Peyer's patch (tissue), 4 donors: ENCODE results near the gene GPR21.

Experiments used
- POLR2A ChIP-seq, 2 donors: fragments of 450-650 bp; IDR thresholded peaks; one replicate each; pipeline ENCODE4 v1.5.1; 2017; ENCODE audit warnings: antibody characterized with exemption in 2 of 2, mild to moderate bottlenecking in 2 of 2, moderate library complexity in 2 of 2
- TF ChIP-seq, protein P1 (sequence below), 6 experiments: fragments of 450-650 bp in 4 of 6; fragments of 200-600 bp in 2 of 6; sonication (generic) in 1 of 6; IDR thresholded peaks; one replicate each; pipeline ENCODE4 v1.5.1; 2017 to 2019; ENCODE audit warnings: antibody characterized with exemption in 6 of 6, mild to moderate bottlenecking in 3 of 6, moderate library complexity in 1 of 6

DNA sequence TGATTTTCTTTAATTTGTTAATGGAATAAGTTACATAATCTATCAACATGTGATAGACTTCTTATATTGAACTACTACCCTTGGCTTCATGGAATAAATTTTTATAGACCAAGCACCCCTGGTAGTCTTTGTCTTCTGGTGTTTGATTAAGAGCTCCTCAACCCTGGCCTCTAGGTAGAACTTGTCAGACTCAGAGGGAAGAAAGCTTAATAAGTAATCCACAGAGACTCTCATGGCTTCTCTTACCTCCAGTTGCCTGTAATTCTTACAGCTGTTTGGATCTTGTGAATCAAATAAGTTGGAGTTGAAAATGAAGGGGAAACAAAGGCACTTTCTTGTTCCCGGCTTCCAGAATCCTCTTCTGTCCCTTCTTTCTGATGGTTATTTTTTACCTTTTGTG lies 7.0 kb upstream of the GPR21 start:
- TF ChIP-seq, protein P1, sequence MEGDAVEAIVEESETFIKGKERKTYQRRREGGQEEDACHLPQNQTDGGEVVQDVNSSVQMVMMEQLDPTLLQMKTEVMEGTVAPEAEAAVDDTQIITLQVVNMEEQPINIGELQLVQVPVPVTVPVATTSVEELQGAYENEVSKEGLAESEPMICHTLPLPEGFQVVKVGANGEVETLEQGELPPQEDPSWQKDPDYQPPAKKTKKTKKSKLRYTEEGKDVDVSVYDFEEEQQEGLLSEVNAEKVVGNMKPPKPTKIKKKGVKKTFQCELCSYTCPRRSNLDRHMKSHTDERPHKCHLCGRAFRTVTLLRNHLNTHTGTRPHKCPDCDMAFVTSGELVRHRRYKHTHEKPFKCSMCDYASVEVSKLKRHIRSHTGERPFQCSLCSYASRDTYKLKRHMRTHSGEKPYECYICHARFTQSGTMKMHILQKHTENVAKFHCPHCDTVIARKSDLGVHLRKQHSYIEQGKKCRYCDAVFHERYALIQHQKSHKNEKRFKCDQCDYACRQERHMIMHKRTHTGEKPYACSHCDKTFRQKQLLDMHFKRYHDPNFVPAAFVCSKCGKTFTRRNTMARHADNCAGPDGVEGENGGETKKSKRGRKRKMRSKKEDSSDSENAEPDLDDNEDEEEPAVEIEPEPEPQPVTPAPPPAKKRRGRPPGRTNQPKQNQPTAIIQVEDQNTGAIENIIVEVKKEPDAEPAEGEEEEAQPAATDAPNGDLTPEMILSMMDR (IDR thresholded peaks at IDR 0.05), result no peak
- no peak for TF ChIP-seq POLR2A (IDR thresholded peaks at IDR 0.05)
